ENCODE measurements around the gene TNK2.
"Not testable (repeated sequence)": the region's sequence is repeated elsewhere in the genome, so short reads cannot be mapped to it uniquely, and the experiment has no call there.

TNK2 gene

GRCh38 chr3:195872097-195872496 is 36.3 kb downstream of the TNK2 start:
- Histone ChIP-seq H3K4me1 (ENCODE audit: control insufficient read depth, insufficient read depth, low read length) (peaks cover 6% of the 10 kb centered on the region), H3K4me3 (ENCODE audit: low read length) (no peak overlapping the region), H3K27me3 (replicated peaks; ENCODE audit: control insufficient read depth, insufficient read depth, low read length) (no peaks in the 10 kb centered on the region), H3K9me3 (ENCODE audit: control insufficient read depth, low read length) (no peaks in the 10 kb centered on the region), H3K9ac (ENCODE audit: low read length) (no peak overlapping the region), H3K36me3 (ENCODE audit: control insufficient read depth, insufficient read depth, low read length, severe bottlenecking) (peaks cover 12% of the 10 kb centered on the region)
- DNase-seq (ENCODE audit: low read depth) = no peak

GRCh38 chr3:195871686-195872085 is 36.7 kb downstream of the TNK2 start:
- DNase-seq (ENCODE audit: low read depth); H3K27me3 ChIP-seq (replicated peaks; ENCODE audit: control insufficient read depth, insufficient read depth, low read length); H3K4me3 ChIP-seq (ENCODE audit: low read length); H3K9ac ChIP-seq (ENCODE audit: low read length); H3K4me1 ChIP-seq (ENCODE audit: control insufficient read depth, insufficient read depth, low read length); H3K9me3 ChIP-seq (ENCODE audit: control insufficient read depth, low read length): not testable (repeated sequence)
- peaks cover 13% of the 10 kb centered on the region for H3K36me3 ChIP-seq (ENCODE audit: control insufficient read depth, insufficient read depth, low read length, severe bottlenecking)

GRCh38 chr3:195870937-195871336 is 37.4 kb downstream of the TNK2 start:
- Histone ChIP-seq H3K36me3 (ENCODE audit: control insufficient read depth, insufficient read depth, low read length, severe bottlenecking) (peaks cover 18% of the 10 kb centered on the region), H3K9me3 (ENCODE audit: control insufficient read depth, low read length) (no peaks in the 10 kb centered on the region), H3K4me1 (ENCODE audit: control insufficient read depth, insufficient read depth, low read length) (peaks cover 6% of the 10 kb centered on the region), H3K9ac (ENCODE audit: low read length) (no peak overlapping the region), H3K27me3 (replicated peaks; ENCODE audit: control insufficient read depth, insufficient read depth, low read length) (no peaks in the 10 kb centered on the region), H3K4me3 (ENCODE audit: low read length) (no peak overlapping the region)
- DNase-seq (ENCODE audit: low read depth) = no peak

- H3K4me1 ChIP-seq (ENCODE audit: control insufficient read depth, insufficient read depth, low read length) = peaks cover 6% of the 10 kb centered on the region
- peak; percentile 12 for DNase-seq (ENCODE audit: low read depth)
- no peaks in the 10 kb centered on the region for H3K27me3 ChIP-seq (replicated peaks; ENCODE audit: control insufficient read depth, insufficient read depth, low read length)
- H3K9me3 ChIP-seq (ENCODE audit: control insufficient read depth, low read length) = no peaks in the 10 kb centered on the region
- no peak overlapping the region for H3K4me3 ChIP-seq (ENCODE audit: low read length)
- no peak overlapping the region for H3K9ac ChIP-seq (ENCODE audit: low read length)
- peaks cover 23% of the 10 kb centered on the region for H3K36me3 ChIP-seq (ENCODE audit: control insufficient read depth, insufficient read depth, low read length, severe bottlenecking)
Observed at GRCh38 chr3:195870442-195870841, 37.9 kb downstream of the TNK2 start.

- peaks cover 25% of the 10 kb centered on the region for H3K36me3 ChIP-seq (ENCODE audit: control insufficient read depth, insufficient read depth, low read length, severe bottlenecking)
- H3K4me3 ChIP-seq (ENCODE audit: low read length) = no peak overlapping the region
- peaks cover 6% of the 10 kb centered on the region for H3K4me1 ChIP-seq (ENCODE audit: control insufficient read depth, insufficient read depth, low read length)
- no peaks in the 10 kb centered on the region for H3K27me3 ChIP-seq (replicated peaks; ENCODE audit: control insufficient read depth, insufficient read depth, low read length)
- no peak for DNase-seq (ENCODE audit: low read depth)
- H3K9me3 ChIP-seq (ENCODE audit: control insufficient read depth, low read length) = no peaks in the 10 kb centered on the region
- H3K9ac ChIP-seq (ENCODE audit: low read length) = no peak overlapping the region
Observed at GRCh38 chr3:195869413-195870001, 38.8 kb downstream of the TNK2 start.

GRCh38 chr3:195868866-195869412 is 39.4 kb downstream of the TNK2 start:
- H3K4me3 ChIP-seq (ENCODE audit: low read length) = no peak overlapping the region
- peaks cover 6% of the 10 kb centered on the region for H3K4me1 ChIP-seq (ENCODE audit: control insufficient read depth, insufficient read depth, low read length)
- no peaks in the 10 kb centered on the region for H3K9me3 ChIP-seq (ENCODE audit: control insufficient read depth, low read length)
- DNase-seq (ENCODE audit: low read depth) = no peak
- peaks cover 25% of the 10 kb centered on the region for H3K36me3 ChIP-seq (ENCODE audit: control insufficient read depth, insufficient read depth, low read length, severe bottlenecking)
- no peak overlapping the region for H3K9ac ChIP-seq (ENCODE audit: low read length)
- H3K27me3 ChIP-seq (replicated peaks; ENCODE audit: control insufficient read depth, insufficient read depth, low read length) = no peaks in the 10 kb centered on the region

GRCh38 chr3:195868336-195868865 is 40.0 kb downstream of the TNK2 start:
- H3K36me3 ChIP-seq (ENCODE audit: control insufficient read depth, insufficient read depth, low read length, severe bottlenecking) = peaks cover 25% of the 10 kb centered on the region
- DNase-seq (ENCODE audit: low read depth) = no peak
- no peak overlapping the region for H3K4me3 ChIP-seq (ENCODE audit: low read length)
- H3K27me3 ChIP-seq (replicated peaks; ENCODE audit: control insufficient read depth, insufficient read depth, low read length) = no peaks in the 10 kb centered on the region
- H3K9ac ChIP-seq (ENCODE audit: low read length) = no peak overlapping the region
- no peaks in the 10 kb centered on the region for H3K9me3 ChIP-seq (ENCODE audit: control insufficient read depth, low read length)
- peaks cover 11% of the 10 kb centered on the region for H3K4me1 ChIP-seq (ENCODE audit: control insufficient read depth, insufficient read depth, low read length)

- no peak for DNase-seq (ENCODE audit: low read depth)
- no peaks in the 10 kb centered on the region for H3K27me3 ChIP-seq (replicated peaks; ENCODE audit: control insufficient read depth, insufficient read depth, low read length)
- H3K9ac ChIP-seq (ENCODE audit: low read length) = no peak overlapping the region
- H3K9me3 ChIP-seq (ENCODE audit: control insufficient read depth, low read length) = no peaks in the 10 kb centered on the region
- H3K4me1 ChIP-seq (ENCODE audit: control insufficient read depth, insufficient read depth, low read length) = peaks cover 16% of the 10 kb centered on the region
- H3K4me3 ChIP-seq (ENCODE audit: low read length) = no peak overlapping the region
- peaks cover 25% of the 10 kb centered on the region for H3K36me3 ChIP-seq (ENCODE audit: control insufficient read depth, insufficient read depth, low read length, severe bottlenecking)
Observed at GRCh38 chr3:195867631-195868335, 40.6 kb downstream of the TNK2 start.

- H3K9me3 ChIP-seq (ENCODE audit: control insufficient read depth, low read length) = no peaks in the 10 kb centered on the region
- no peaks in the 10 kb centered on the region for H3K27me3 ChIP-seq (replicated peaks; ENCODE audit: control insufficient read depth, insufficient read depth, low read length)
- no peak for DNase-seq (ENCODE audit: low read depth)
- H3K4me1 ChIP-seq (ENCODE audit: control insufficient read depth, insufficient read depth, low read length) = peaks cover 16% of the 10 kb centered on the region
- no peak overlapping the region for H3K9ac ChIP-seq (ENCODE audit: low read length)
- no peak overlapping the region for H3K4me3 ChIP-seq (ENCODE audit: low read length)
- H3K36me3 ChIP-seq (ENCODE audit: control insufficient read depth, insufficient read depth, low read length, severe bottlenecking) = peaks cover 25% of the 10 kb centered on the region
Observed at GRCh38 chr3:195866686-195867511, 41.5 kb downstream of the TNK2 start.

GRCh38 chr3:195865752-195866151 is 42.6 kb downstream of the TNK2 start:
- DNase-seq (ENCODE audit: low read depth) = no peak

More at GRCh38 chr3:195865752-195866151, 42.6 kb downstream of the TNK2 start:
- no peaks in the 10 kb centered on the region for H3K27me3 ChIP-seq (replicated peaks; ENCODE audit: control insufficient read depth, insufficient read depth, low read length)
- peaks cover 16% of the 10 kb centered on the region for H3K4me1 ChIP-seq (ENCODE audit: control insufficient read depth, insufficient read depth, low read length)
- H3K36me3 ChIP-seq (ENCODE audit: control insufficient read depth, insufficient read depth, low read length, severe bottlenecking) = peaks cover 25% of the 10 kb centered on the region
- H3K9ac ChIP-seq (ENCODE audit: low read length) = no peak overlapping the region
- no peaks in the 10 kb centered on the region for H3K9me3 ChIP-seq (ENCODE audit: control insufficient read depth, low read length)
- H3K4me3 ChIP-seq (ENCODE audit: low read length) = no peak overlapping the region
